ENCODE data around the gene MELTF.
"Not testable (repeated sequence)": the region's sequence is repeated elsewhere in the genome, so short reads cannot be mapped to it uniquely, and the experiment has no call there.

Gene MELTF

GRCh38 chr3:197029511-197030167 lies at the start of gene MELTF:
MELTF (minus strand) TSS chr3:197029817; CDS start chr3:197029702, 115 bp downstream.
- peak; percentile 84 for DNase-seq

- no peak for DNase-seq
These were observed 46.8 kb upstream of the MELTF start for GRCh38 chr3:197076415-197076814.

GRCh38 chr3:197068077-197068476 lies 38.5 kb upstream of the MELTF start:
- DNase-seq, result no peak

GRCh38 chr3:197064771-197065170 lies 35.2 kb upstream of the MELTF start:
- DNase-seq, result no peak

GRCh38 chr3:197062446-197062845 lies 32.8 kb upstream of the MELTF start:
- DNase-seq, result no peak

GRCh38 chr3:197051637-197052036 lies 22.0 kb upstream of the MELTF start:
- DNase-seq, result not testable (repeated sequence)

GRCh38 chr3:197050511-197050910 lies 20.9 kb upstream of the MELTF start:
- no peak for DNase-seq

- no peak for DNase-seq
These were observed 12.9 kb upstream of the MELTF start for GRCh38 chr3:197042539-197042938.

- DNase-seq, result no peak
These were observed 12.4 kb upstream of the MELTF start for GRCh38 chr3:197041875-197042488.

- DNase-seq, result no peak
These were observed 11.0 kb upstream of the MELTF start for GRCh38 chr3:197040658-197041057.

- no peak for DNase-seq
These were observed 9.3 kb upstream of the MELTF start for GRCh38 chr3:197038679-197039462.

- no peak for DNase-seq
These were observed 6.0 kb upstream of the MELTF start for GRCh38 chr3:197035577-197035976.

GRCh38 chr3:197034778-197035177 lies 5.2 kb upstream of the MELTF start:
- DNase-seq, result not testable (repeated sequence)

- DNase-seq, result not testable (repeated sequence)
These were observed 4.1 kb upstream of the MELTF start for GRCh38 chr3:197033764-197034163.

GRCh38 chr3:197031315-197032285 lies 2.0 kb upstream of the MELTF start:
- no peak for DNase-seq

GRCh38 chr3:197030379-197031314 lies 1.0 kb upstream of the MELTF start:
- no peak for DNase-seq

GRCh38 chr3:197028728-197029510 lies 698 bp downstream of the MELTF start:
- DNase-seq, result peak; percentile 36

GRCh38 chr3:197027896-197028727 lies 1.5 kb downstream of the MELTF start:
- DNase-seq, result no peak

GRCh38 chr3:197027151-197027895 lies 2.3 kb downstream of the MELTF start:
- no peak for DNase-seq

Measured in activated T-cell treated with anti-CD3 and anti-CD28 coated beads, Interleukin-2, amount 50 U/mL, for 1 hour (primary cell).